Right lobe of liver (tissue), 6 donors: ENCODE measurements around the gene ARSI. TPM values are rescaled to one million over a fixed set of nuclear protein-coding genes. Genes with fewer than 3 reads are reported as not detected.

ENCODE experiments used
- ATAC-seq, 4 donors: fragments of 200-7000 bp; cut with Tn5 transposase; one replicate each; pipeline ENCODE4 v1.9.1; 2020; ENCODE audit warnings: mild to moderate bottlenecking in 4 of 4, moderate library complexity in 4 of 4
- DNase-seq, 3 donors: peaks; one replicate each; pipeline ENCODE4 v3.0.0-alpha.2; 2020
- H3K27ac ChIP-seq, 3 donors: fragments of 200-600 bp; one replicate each; pipeline ENCODE4 v1.8.0; 2022
- H3K27me3 ChIP-seq, 2 donors: fragments of 200-600 bp; one replicate each; pipeline ENCODE4 v1.8.0; 2022
- H3K36me3 ChIP-seq, 4 donors: fragments of 200-600 bp; sonication (generic) in 1 of 4; one replicate each; pipeline versions ENCODE4 v1.5.1 to v1.8.0; 2017 to 2022; ENCODE audit warnings: control low read depth in 1 of 4
- H3K4me1 ChIP-seq, 4 donors: fragments of 200-600 bp; sonication (generic) in 1 of 4; one replicate each; pipeline versions ENCODE4 v1.5.1 to v1.8.0; 2017 to 2022; ENCODE audit warnings: control low read depth in 1 of 4
- H3K4me3 ChIP-seq, 3 donors: fragments of 200-600 bp; one replicate each; pipeline ENCODE4 v1.8.0; 2022
- H3K9me3 ChIP-seq, 4 donors: fragments of 200-600 bp; sonication (generic) in 1 of 4; one replicate each; pipeline versions ENCODE4 v1.5.1 to v1.8.0; 2017 to 2022; ENCODE audit warnings: control low read depth in 1 of 4
- CTCF ChIP-seq, 4 donors: fragments of 200-600 bp in 3 of 4; fragments of 450-650 bp in 1 of 4; IDR thresholded peaks; one replicate each; pipeline versions ENCODE4 v1.5.1 to v1.8.0; 2016 to 2022; ENCODE audit warnings: antibody characterized with exemption in 4 of 4, mild to moderate bottlenecking in 2 of 4
- POLR2A ChIP-seq: fragments of 450-650 bp; IDR thresholded peaks from one replicate; pipeline ENCODE4 v1.6.1; 2017; ENCODE audit warnings: antibody characterized with exemption, mild to moderate bottlenecking
- WGBS: methylation state at CpG from one replicate; pipeline ENCODE4 v1.1.6; 2018; ENCODE audit warnings: low coverage, low lambda C conversion rate; ENCODE audit not compliant: insufficient coverage; ENCODE audit errors: missing lambda C conversion rate; 5-methylcytosine and 5-hydroxymethylcytosine counted together
- intact Hi-C, 2 donors: fragments of 100-400 bp; cut with DNase I; formaldehyde crosslinking; loops; one replicate each; pipeline versions ENCODE4 v1.11.2 to v1.14.1; 2022
- total RNA-seq, 6 experiments: library from RNA; depleted of rRNA in 2 of 6; stranded (reverse); fragments of >200 nt in 2 of 6; fragmentation: NEBNext Ultra II Directional in 3 of 6; extraction: Animal tissue kit (Norgen Biotek cat#: 25700) in 3 of 6; gene quantifications; one replicate each; pipeline versions ENCODE4 v1.1.0 to v1.2.4, GENCODE V29; 2016 to 2023
- donor health status: DM: no; HTN: yes; CAD: no.
- donor health status: DM: no; HTN: no; CAD: no.
- donor health status: DM: no; HTN: no; CAD: no.
- donor health status: DM: no; HTN: yes; CAD: no.
- donor health status: DM: no; HTN: yes; CAD: no.

The ARSI gene
- total RNA-seq, 6 experiments from 2014 or later, result 0.06 to 0.51 (median 0.20) TPM; not detected in 1

- ATAC-seq, result no peak
- H3K9me3 ChIP-seq, result no peaks in the 10 kb centered on the region
- no peaks in the 10 kb centered on the region for H3K27me3 ChIP-seq
- no peak overlapping the region for H3K4me3 ChIP-seq
- no peak for DNase-seq
- H3K4me1 ChIP-seq, result peaks cover 0 to 27% (median 6%) of the 10 kb centered on the region in 4 donors
- TF ChIP-seq CTCF (IDR thresholded peaks at IDR 0.05) (no peak), POLR2A (no peak)
- no peaks in the 10 kb centered on the region for H3K36me3 ChIP-seq
- intact Hi-C loops, result no loop called here
- no peak overlapping the region for H3K27ac ChIP-seq
- WGBS, result 88% methylated on average over 5 of the region's 5 CpGs
Observed at GRCh38 chr5:150263375-150263775, 39.3 kb downstream of the ARSI start.

GRCh38 chr5:150262502-150262901 lies 40.2 kb downstream of the ARSI start:
- Histone ChIP-seq H3K27ac (no peak overlapping the region), H3K4me3 (no peak overlapping the region), H3K27me3 (no peaks in the 10 kb centered on the region), H3K9me3 (no peaks in the 10 kb centered on the region), H3K4me1 (peaks cover 0 to 27% (median 6%) of the 10 kb centered on the region in 4 donors), H3K36me3 (no peaks in the 10 kb centered on the region)
- DNase-seq (no peak), ATAC-seq (no peak)
- TF ChIP-seq CTCF (IDR thresholded peaks at IDR 0.05) (no peak), POLR2A (no peak)
- intact Hi-C loops, result no loop called here
- WGBS, result 83% methylated on average over 4 of the region's 7 CpGs

GRCh38 chr5:150261231-150261630 lies 41.5 kb downstream of the ARSI start:
- Histone ChIP-seq H3K4me1 (peaks cover 0 to 14% (median under 1%) of the 10 kb centered on the region in 4 donors), H3K9me3 (no peaks in the 10 kb centered on the region), H3K36me3 (no peaks in the 10 kb centered on the region), H3K4me3 (no peak overlapping the region), H3K27ac (no peak overlapping the region), H3K27me3 (no peaks in the 10 kb centered on the region)
- 39% methylated on average over 3 of the region's 8 CpGs for WGBS
- intact Hi-C loops, result no loop called here
- TF ChIP-seq POLR2A (no peak), CTCF (IDR thresholded peaks at IDR 0.05) (no peak)
- ATAC-seq (no peak), DNase-seq (no peak)

GRCh38 chr5:150258130-150258529 lies 44.6 kb downstream of the ARSI start:
- Histone ChIP-seq H3K27ac (no peak overlapping the region), H3K4me3 (no peak overlapping the region), H3K4me1 (no peaks in the 10 kb centered on the region), H3K36me3 (no peaks in the 10 kb centered on the region), H3K27me3 (no peaks in the 10 kb centered on the region), H3K9me3 (no peaks in the 10 kb centered on the region)
- 75% methylated on average over 4 of the region's 6 CpGs for WGBS
- ATAC-seq (no peak), DNase-seq (no peak)
- TF ChIP-seq CTCF (IDR thresholded peaks at IDR 0.05) (no peak), POLR2A (no peak)
- intact Hi-C loops, result loop anchor here in 1 of 2 donors (10.0 kb wide), 1 partner anchor 97 kb away; the partner anchor contains the start of gene TCOF1

- no peak for DNase-seq
- ATAC-seq, result no peak
- TF ChIP-seq CTCF (IDR thresholded peaks at IDR 0.05), result no peak
- no peak for TF ChIP-seq POLR2A
Observed at GRCh38 chr5:150257424-150257823, 45.3 kb downstream of the ARSI start.

More at GRCh38 chr5:150257424-150257823, 45.3 kb downstream of the ARSI start:
- Histone ChIP-seq H3K4me3 (no peak overlapping the region), H3K27me3 (no peaks in the 10 kb centered on the region), H3K4me1 (no peaks in the 10 kb centered on the region), H3K36me3 (no peaks in the 10 kb centered on the region), H3K9me3 (no peaks in the 10 kb centered on the region), H3K27ac (no peak overlapping the region)
- intact Hi-C loops, result loop anchor here in 1 of 2 donors (10.0 kb wide), 1 partner anchor 97 kb away; the partner anchor contains the start of gene TCOF1
- WGBS, result 80% methylated on average over 1 of the region's 11 CpGs
